Smooth muscle cell (in vitro differentiated cells): ENCODE measurements around the gene TCEAL6. TPM values are rescaled to one million over a fixed set of nuclear protein-coding genes. Genes with fewer than 3 reads are reported as not detected.
"Not testable (repeated sequence)": the region's sequence is repeated elsewhere in the genome, so short reads cannot be mapped to it uniquely, and the experiment has no call there.

Source experiments
- DNase-seq: peaks from one replicate; lab custom pipeline; 2025; ENCODE audit not compliant: unreplicated experiment; lab: John Stamatoyannopoulos, UW
- H2AFZ ChIP-seq: fragments of 200-600 bp; sonication (generic); 2 replicates; pipeline ENCODE4 v1.6.0; 2016; ENCODE audit warnings: antibody characterized with exemption, low read depth, mild to moderate bottlenecking
- H3F3A ChIP-seq: fragments of 200-600 bp; sonication (generic); 2 replicates; pipeline ENCODE4 v1.6.0; 2017; ENCODE audit warnings: antibody characterized with exemption, low read depth
- H3K27ac ChIP-seq: fragments of 200-600 bp; sonication (generic); 2 replicates; pipeline ENCODE4 v1.5.1; 2016; ENCODE audit warnings: low read depth, mild to moderate bottlenecking
- H3K27me3 ChIP-seq: fragments of 200-600 bp; sonication (generic); 2 replicates; pipeline ENCODE4 v1.6.1; 2016; ENCODE audit warnings: low read depth, mild to moderate bottlenecking
- H3K36me3 ChIP-seq: fragments of 200-600 bp; sonication (generic); 2 replicates; pipeline ENCODE4 v1.5.1; 2016; ENCODE audit warnings: low read depth
- H3K4me1 ChIP-seq: fragments of 200-600 bp; sonication (generic); 2 replicates; pipeline ENCODE4 v1.5.1; 2016; ENCODE audit warnings: low read depth
- H3K4me2 ChIP-seq: fragments of 200-600 bp; sonication (generic); 2 replicates; pipeline ENCODE4 v1.6.0; 2016; ENCODE audit warnings: mild to moderate bottlenecking
- H3K4me3 ChIP-seq: fragments of 200-600 bp; sonication (generic); 2 replicates; pipeline ENCODE4 v1.5.1; 2016; ENCODE audit warnings: mild to moderate bottlenecking
- H3K79me2 ChIP-seq: fragments of 200-600 bp; sonication (generic); 2 replicates; pipeline ENCODE4 v1.6.0; 2016; ENCODE audit warnings: low read depth, mild to moderate bottlenecking
- H3K9ac ChIP-seq: fragments of 200-600 bp; sonication (generic); 2 replicates; pipeline ENCODE4 v1.6.0; 2016; ENCODE audit warnings: low read depth
- H3K9me3 ChIP-seq: fragments of 200-600 bp; sonication (generic); replicated peaks from 2 replicates; pipeline ENCODE4 v1.5.1; 2016; ENCODE audit warnings: low read depth
- H4K20me1 ChIP-seq: fragments of 200-600 bp; sonication (generic); 2 replicates; pipeline ENCODE4 v1.6.0; 2016; ENCODE audit warnings: low read depth
- CTCF ChIP-seq: fragments of 200-600 bp; sonication (generic); IDR thresholded peaks from 2 replicates; pipeline ENCODE4 v1.5.1; 2017; ENCODE audit warnings: borderline replicate concordance, mild to moderate bottlenecking, antibody characterized with exemption; ENCODE audit not compliant: insufficient read depth, poor library complexity, severe bottlenecking
- WGBS: methylation state at CpG from one replicate; pipeline ENCODE4 v1.1.7; 2016; ENCODE audit warnings: low lambda C conversion rate; 5-methylcytosine and 5-hydroxymethylcytosine counted together
- polyA plus RNA-seq: library from polyadenylated mRNA; unstranded; fragments of >200 nt; fragmentation: Nextera tagmentation; extraction: Ambion mirVana; gene quantifications from 2 replicates; pipeline ENCODE4 v1.2.1, GENCODE V29; 2016
- total RNA-seq: library from RNA; depleted of rRNA; stranded (reverse); fragments of >200 nt; gene quantifications from 2 replicates; pipeline ENCODE4 v1.2.3, GENCODE V29; 2014

The TCEAL6 gene
- total RNA-seq (not detected in 2 replicates), polyA plus RNA-seq (not detected in 2 replicates)

DNA sequence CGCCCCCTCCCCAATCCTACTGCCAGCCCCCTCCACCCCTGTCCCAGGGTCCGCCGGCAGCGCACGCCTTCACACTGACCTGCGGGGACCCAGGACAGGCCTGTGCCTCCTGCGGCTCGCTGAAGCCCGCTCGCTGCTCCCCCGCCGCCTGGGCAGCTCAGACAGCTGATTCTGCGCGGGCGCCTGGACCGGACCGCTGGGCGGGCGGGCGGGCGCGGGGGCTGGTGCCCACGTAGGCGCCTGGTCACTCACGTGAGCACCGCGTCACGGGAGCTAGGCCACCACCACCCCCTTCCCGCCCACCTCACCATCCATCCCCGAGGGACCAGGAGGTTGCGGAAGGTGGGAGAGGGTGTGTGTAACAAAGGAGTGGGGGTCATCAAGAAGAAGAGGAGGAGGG lies at the start of gene TCEAL6:
Gene TCEAL6, minus strand, starts transcription at position 208 of the 400 bp plus-strand sequence.
- DNase-seq, H4K20me1 ChIP-seq, H3F3A ChIP-seq, H3K79me2 ChIP-seq, H2AFZ ChIP-seq, H3K27me3 ChIP-seq, H3K9me3 ChIP-seq, H3K36me3 ChIP-seq, H3K4me1 ChIP-seq, H3K9ac ChIP-seq, H3K4me2 ChIP-seq, H3K4me3 ChIP-seq, H3K27ac ChIP-seq: not testable (repeated sequence)
- 92% methylated on average over 12 of the region's 31 CpGs for WGBS

DNA sequence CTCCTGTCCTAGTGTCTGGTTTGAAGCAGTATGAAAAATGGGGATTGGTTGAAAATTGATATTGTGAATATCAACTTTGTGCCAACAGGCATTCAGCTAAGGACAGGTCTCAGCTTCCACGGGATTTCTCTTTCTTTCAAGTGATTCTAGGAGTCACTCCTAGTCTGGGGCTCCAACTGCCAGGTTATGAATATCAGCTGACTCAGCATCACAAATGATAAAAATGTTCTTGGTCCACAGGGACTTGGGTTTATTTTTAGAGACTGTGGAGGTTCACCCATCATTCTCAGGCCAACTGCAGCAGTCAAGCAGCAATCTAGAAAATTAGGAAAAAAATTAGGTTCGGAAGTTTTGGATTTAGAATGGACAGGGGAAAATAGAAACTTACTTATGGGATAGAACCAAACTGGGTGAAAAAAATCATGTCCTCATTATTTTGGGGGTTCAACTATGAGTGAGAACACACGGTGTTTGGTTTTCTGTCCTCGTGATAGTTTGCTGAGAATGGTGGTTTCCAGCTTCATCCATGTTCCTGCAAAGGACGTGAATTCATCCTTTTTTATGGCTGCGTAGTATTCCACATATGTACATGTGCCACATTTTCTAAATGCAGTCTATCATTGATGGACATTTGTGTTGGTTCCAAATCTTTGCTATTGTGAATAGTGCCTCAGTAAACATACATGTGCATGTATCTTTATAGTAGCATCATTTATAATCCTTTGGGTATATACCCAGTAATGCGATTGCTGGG lies 43.9 kb upstream of the TCEAL6 start:
- Histone ChIP-seq H3K36me3 (no peaks in the 10 kb centered on the region), H3K27me3 (no peaks in the 10 kb centered on the region), H3K9me3 (no peaks in the 10 kb centered on the region), H3K27ac (no peak overlapping the region), H2AFZ (no peak overlapping the region), H3K4me1 (no peaks in the 10 kb centered on the region), H3K4me2 (no peak overlapping the region), H3K4me3 (no peak overlapping the region), H3K9ac (no peak overlapping the region), H3F3A (no peaks in the 10 kb centered on the region), H3K79me2 (no peaks in the 10 kb centered on the region), H4K20me1 (no peaks in the 10 kb centered on the region)
- DNase-seq, result no peak
- WGBS, result 64% methylated on average over 7 of the region's 7 CpGs
- no peak for TF ChIP-seq CTCF

DNA sequence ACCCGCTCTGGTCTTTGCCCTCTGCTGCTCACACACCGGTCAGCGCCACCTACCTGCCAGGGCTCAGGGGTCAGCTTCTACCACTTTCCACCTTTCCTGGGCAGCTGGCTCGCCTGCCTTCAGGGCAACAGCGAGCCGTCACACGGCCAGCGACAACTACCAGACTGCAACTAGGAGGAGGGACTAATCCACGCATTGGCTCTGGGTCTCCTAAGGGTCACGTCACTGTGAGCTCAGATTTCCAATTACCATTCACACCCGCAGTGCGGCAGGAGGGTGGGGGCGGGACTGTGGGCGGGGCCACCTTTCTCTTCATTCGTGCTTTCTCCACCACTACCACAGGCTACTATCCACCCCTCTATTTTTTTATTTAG lies 13.5 kb upstream of the TCEAL6 start, which contains the start of gene BEX5:
Gene BEX5, minus strand, starts transcription at position 172 of the 374 bp plus-strand sequence. CDS start 1,712 bp downstream, outside the sequence.
- no peak within 1 kb of the TSS for H3K27ac ChIP-seq
- TF ChIP-seq CTCF, result no peak
- H3K79me2 ChIP-seq, result no peaks in the 10 kb centered on the region
- no peaks in the 10 kb centered on the region for H3F3A ChIP-seq
- no peak for DNase-seq
- peak within 1 kb of the TSS; percentile 30 for H3K4me3 ChIP-seq
- no peaks in the 10 kb centered on the region for H4K20me1 ChIP-seq
- no peaks in the 10 kb centered on the region for H3K27me3 ChIP-seq
- WGBS, result 58% methylated on average over 15 of the region's 15 CpGs
- H3K9me3 ChIP-seq, result no peaks in the 10 kb centered on the region
- peak within 1 kb of the TSS; percentile 51 for H3K4me2 ChIP-seq
- H3K4me1 ChIP-seq, result no peaks in the 10 kb centered on the region
- H3K9ac ChIP-seq, result no peak within 1 kb of the TSS
- H3K36me3 ChIP-seq, result no peaks in the 10 kb centered on the region
- H2AFZ ChIP-seq, result no peak within 1 kb of the TSS

- WGBS, result 70% methylated on average over 32 of the region's 32 CpGs
- no peaks in the 10 kb centered on the region for H4K20me1 ChIP-seq
- no peaks in the 10 kb centered on the region for H3K79me2 ChIP-seq
- peak overlapping the region; percentile 51 for H3K4me2 ChIP-seq
- H3K4me3 ChIP-seq, result peak overlapping the region; percentile 30
- no peaks in the 10 kb centered on the region for H3K9me3 ChIP-seq
- no peaks in the 10 kb centered on the region for H3K36me3 ChIP-seq
- no peak for TF ChIP-seq CTCF
- no peak overlapping the region for H3K27ac ChIP-seq
- H3K4me1 ChIP-seq, result no peaks in the 10 kb centered on the region
- H3K9ac ChIP-seq, result no peak overlapping the region
- H3F3A ChIP-seq, result no peaks in the 10 kb centered on the region
- no peak for DNase-seq
- H2AFZ ChIP-seq, result no peak overlapping the region
- H3K27me3 ChIP-seq, result no peaks in the 10 kb centered on the region
These were observed 12.9 kb upstream of the TCEAL6 start for GRCh38 chrX:102154900-102155805.
